OCI-LY3 (cell line): Measurements from ENCODE around the gene ARHGEF38.

ENCODE experiments used
- CTCF ChIP-seq: fragments of 200-600, 300-600 bp; sonication (generic); IDR thresholded peaks from 2 replicates; pipeline ENCODE4 v1.5.1; 2014; ENCODE audit warnings: antibody characterized with exemption, low read length, low read depth
- EZH2phosphoT487 ChIP-seq: fragments of 200-600 bp; shearing (Covaris generic); IDR thresholded peaks from 2 replicates; pipeline ENCODE4 v1.6.1; 2018; ENCODE audit warnings: antibody characterized with exemption, mixed run types, low read depth

- no peak for TF ChIP-seq CTCF
- no peak for TF ChIP-seq EZH2phosphoT487
These were observed 10.9 kb downstream of the ARHGEF38 start for GRCh38 chr4:105563352-105563751.
